ENCODE measurements around the gene AHCTF1. TPM values are rescaled to one million over a fixed set of nuclear protein-coding genes. Genes with fewer than 3 reads are reported as not detected.

The AHCTF1 gene
- total and polyA plus RNA-seq, 2 donors (not counting 3 experiments of a cell fraction or from before 2014, with no cell fraction given), result 5.5 to 32.1 TPM

GRCh38 chr1:246921481-246921880 is 10.3 kb downstream of the AHCTF1 start:
- H3K9ac ChIP-seq (replicated peaks; ENCODE audit: extremely low read depth, insufficient read depth, low read length), result no peak overlapping the region
- H3K4me1 ChIP-seq (ENCODE audit: control insufficient read depth, extremely low read depth, insufficient read depth, low read length), result no peaks in the 10 kb centered on the region
- peaks cover 90% of the 10 kb centered on the region for H3K79me2 ChIP-seq (ENCODE audit: control insufficient read depth, insufficient read depth, low read length)
- dilution Hi-C loops (cut with MboI; ENCODE audit: extremely low pct_ligation_motif_present, low sequenced_read_pairs), result no loop called here
- H3K27ac ChIP-seq (ENCODE audit: insufficient read depth, low read depth, low read length), result no peak overlapping the region
- POLR2A ChIA-PET, result no interaction called here
- intact Hi-C loops (cut with micrococcal nuclease), result no loop called here
- no peak overlapping the region for H3K4me2 ChIP-seq (ENCODE audit: insufficient read depth, low read length)
- CTCF ChIA-PET, result no interaction called here
- FAIRE-seq (no peak), DNase-seq (ENCODE audit: low read depth, low spot score) (no peak)
- no peak overlapping the region for H2AFZ ChIP-seq (ENCODE audit: low read depth, low read length)
- H3K36me3 ChIP-seq (ENCODE audit: control insufficient read depth in 2 of 2, extremely low read depth in 1 of 2, insufficient read depth in 2 of 2, low read length in 2 of 2), result peaks cover 0 to 5% of the 10 kb centered on the region in 2 experiments
- TF ChIP-seq EZH2 (IDR thresholded peaks at IDR 0.05; ENCODE audit: borderline replicate concordance, low read depth, low read length, severe bottlenecking) (no peak), FOS (IDR thresholded peaks at IDR 0.05; ENCODE audit: borderline replicate concordance, insufficient read depth, low read length) (no peak), JUN (IDR thresholded peaks at IDR 0.05; ENCODE audit: borderline replicate concordance, insufficient read depth, insufficient read length, low read depth) (no peak), MYC (IDR thresholded peaks at IDR 0.05; ENCODE audit: low read depth, low read length) (no peak)
- H4K20me1 ChIP-seq (replicated peaks; ENCODE audit: control insufficient read depth, extremely low read depth, insufficient read depth, low read length), result peaks cover 6% of the 10 kb centered on the region
- no peaks in the 10 kb centered on the region for H3K27me3 ChIP-seq (ENCODE audit: control insufficient read depth in 2 of 2, insufficient read depth in 2 of 2, low read length in 2 of 2)
- no peaks in the 10 kb centered on the region for H3K9me1 ChIP-seq (replicated peaks; ENCODE audit: control insufficient read depth, extremely low read depth, insufficient read depth, low read length)
- H3K4me3 ChIP-seq (replicated peaks in 1 of 3; ENCODE audit: insufficient read depth in 1 of 3, low read depth in 1 of 3, low read length in 3 of 3), result no peak overlapping the region
- BruUV-seq (replicated peaks), result no TSS peak
- no peaks in the 10 kb centered on the region for H3K9me3 ChIP-seq (replicated peaks; ENCODE audit: control insufficient read depth, insufficient read depth, low read length)

DNA sequence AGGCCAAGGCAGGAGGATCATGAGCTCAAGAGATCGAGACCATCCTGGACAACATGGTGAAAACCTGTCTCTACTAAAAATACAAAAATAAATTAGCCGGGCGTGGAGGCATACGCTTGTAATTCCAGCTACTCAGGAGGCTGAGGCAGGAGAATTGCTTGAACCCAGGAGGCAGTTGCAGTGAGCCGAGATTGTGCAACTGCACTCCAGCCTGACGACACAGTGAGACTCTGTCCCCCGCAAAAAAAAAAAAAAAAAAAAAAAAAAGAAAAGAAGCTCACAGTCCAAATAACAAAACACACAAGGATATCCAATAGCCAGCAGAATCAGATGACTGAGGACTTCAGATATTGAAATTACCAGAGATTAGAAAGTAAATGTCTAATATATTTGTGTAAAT is 11.8 kb downstream of the AHCTF1 start:
- H3K4me1 ChIP-seq (ENCODE audit: control insufficient read depth, extremely low read depth, insufficient read depth, low read length), result no peaks in the 10 kb centered on the region
- no peaks in the 10 kb centered on the region for H3K27me3 ChIP-seq (ENCODE audit: control insufficient read depth in 2 of 2, insufficient read depth in 2 of 2, low read length in 2 of 2)
- BruUV-seq (replicated peaks), result no TSS peak
- H2AFZ ChIP-seq (ENCODE audit: low read depth, low read length), result no peak overlapping the region
- H3K9me1 ChIP-seq (replicated peaks; ENCODE audit: control insufficient read depth, extremely low read depth, insufficient read depth, low read length), result no peaks in the 10 kb centered on the region
- peaks cover 6% of the 10 kb centered on the region for H4K20me1 ChIP-seq (replicated peaks; ENCODE audit: control insufficient read depth, extremely low read depth, insufficient read depth, low read length)
- ChIA-PET POLR2A (no interaction called here), CTCF (interaction anchor here (1.0 kb wide), 1 partner anchor 14 kb away, joined by 3 read pairs; no protein-coding TSS in a partner anchor)
- dilution Hi-C loops (cut with MboI; ENCODE audit: extremely low pct_ligation_motif_present, low sequenced_read_pairs) (no loop called here), intact Hi-C loops (cut with micrococcal nuclease) (no loop called here)
- H3K4me2 ChIP-seq (ENCODE audit: insufficient read depth, low read length), result no peak overlapping the region
- no peak overlapping the region for H3K27ac ChIP-seq (ENCODE audit: insufficient read depth, low read depth, low read length)
- no peaks in the 10 kb centered on the region for H3K9me3 ChIP-seq (replicated peaks; ENCODE audit: control insufficient read depth, insufficient read depth, low read length)
- H3K4me3 ChIP-seq (replicated peaks in 1 of 3; ENCODE audit: insufficient read depth in 1 of 3, low read depth in 1 of 3, low read length in 3 of 3), result no peak overlapping the region
- peaks cover 76% of the 10 kb centered on the region for H3K79me2 ChIP-seq (ENCODE audit: control insufficient read depth, insufficient read depth, low read length)
- FAIRE-seq (no peak), DNase-seq (ENCODE audit: low read depth, low spot score) (no peak)
- no peak overlapping the region for H3K9ac ChIP-seq (replicated peaks; ENCODE audit: extremely low read depth, insufficient read depth, low read length)
- peaks cover 2 to 9% of the 10 kb centered on the region in 2 experiments for H3K36me3 ChIP-seq (ENCODE audit: control insufficient read depth in 2 of 2, extremely low read depth in 1 of 2, insufficient read depth in 2 of 2, low read length in 2 of 2)
- TF ChIP-seq FOS (IDR thresholded peaks at IDR 0.05; ENCODE audit: borderline replicate concordance, insufficient read depth, low read length) (no peak), MAX (IDR thresholded peaks at IDR 0.05; ENCODE audit: insufficient read depth, insufficient read length) (no peak), POLR2A (IDR thresholded peaks at IDR 0.05; ENCODE audit: low read depth, low read length) (no peak), GATA2 (IDR thresholded peaks at IDR 0.05; ENCODE audit: insufficient read depth, insufficient read length, low read depth, low read length) (no peak), EZH2 (IDR thresholded peaks at IDR 0.05; ENCODE audit: borderline replicate concordance, low read depth, low read length, severe bottlenecking) (no peak), JUN (IDR thresholded peaks at IDR 0.05; ENCODE audit: borderline replicate concordance, insufficient read depth, insufficient read length, low read depth) (no peak), POLR2AphosphoS5 (IDR thresholded peaks at IDR 0.05; ENCODE audit: insufficient read depth, low read depth, low read length) (no peak), MYC (IDR thresholded peaks at IDR 0.05; ENCODE audit: low read depth, low read length) (no peak)
- TF ChIP-seq, protein P1, sequence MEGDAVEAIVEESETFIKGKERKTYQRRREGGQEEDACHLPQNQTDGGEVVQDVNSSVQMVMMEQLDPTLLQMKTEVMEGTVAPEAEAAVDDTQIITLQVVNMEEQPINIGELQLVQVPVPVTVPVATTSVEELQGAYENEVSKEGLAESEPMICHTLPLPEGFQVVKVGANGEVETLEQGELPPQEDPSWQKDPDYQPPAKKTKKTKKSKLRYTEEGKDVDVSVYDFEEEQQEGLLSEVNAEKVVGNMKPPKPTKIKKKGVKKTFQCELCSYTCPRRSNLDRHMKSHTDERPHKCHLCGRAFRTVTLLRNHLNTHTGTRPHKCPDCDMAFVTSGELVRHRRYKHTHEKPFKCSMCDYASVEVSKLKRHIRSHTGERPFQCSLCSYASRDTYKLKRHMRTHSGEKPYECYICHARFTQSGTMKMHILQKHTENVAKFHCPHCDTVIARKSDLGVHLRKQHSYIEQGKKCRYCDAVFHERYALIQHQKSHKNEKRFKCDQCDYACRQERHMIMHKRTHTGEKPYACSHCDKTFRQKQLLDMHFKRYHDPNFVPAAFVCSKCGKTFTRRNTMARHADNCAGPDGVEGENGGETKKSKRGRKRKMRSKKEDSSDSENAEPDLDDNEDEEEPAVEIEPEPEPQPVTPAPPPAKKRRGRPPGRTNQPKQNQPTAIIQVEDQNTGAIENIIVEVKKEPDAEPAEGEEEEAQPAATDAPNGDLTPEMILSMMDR (IDR thresholded peaks at IDR 0.05; ENCODE audit: extremely low read depth in 1 of 2, insufficient read depth in 1 of 2, low read depth in 1 of 2, low read length in 2 of 2), result no peak

Measured in endothelial cell of umbilical vein (primary cell).